Gastrocnemius medialis (tissue), 4 donors: Measurements from ENCODE around the gene SLC38A4. TPM values are rescaled to one million over a fixed set of nuclear protein-coding genes. Genes with fewer than 3 reads are reported as not detected.

Experiments
- ATAC-seq, 2 donors: fragments of 150-250 bp; one replicate each; pipeline ENCODE4 v1.9.1; 2016
- DNase-seq, 2 donors: peaks; one replicate each; pipeline ENCODE4 v3.0.0-alpha.2; 2019
- H3K27ac ChIP-seq, 4 donors: fragments of 200-600 bp; sonication (generic); 1 replicate in 1 of 4; 2 replicates in 3 of 4; pipeline ENCODE4 v1.5.1; 2016 to 2018; ENCODE audit warnings: mild to moderate bottlenecking in 2 of 4, moderate library complexity in 1 of 4
- H3K27me3 ChIP-seq, 3 donors: fragments of 200-600 bp; sonication (generic) in 2 of 3; 1 replicate in 1 of 3; 2 replicates in 2 of 3; pipeline versions ENCODE4 v1.5.1 to v1.6.0; 2016 to 2019; ENCODE audit warnings: mild to moderate bottlenecking in 1 of 3, moderate library complexity in 1 of 3
- H3K36me3 ChIP-seq, 2 donors: fragments of 200-600 bp; sonication (generic) in 1 of 2; one replicate each; pipeline ENCODE4 v1.5.1; 2017 to 2018
- H3K4me1 ChIP-seq, 2 donors: fragments of 200-600 bp; sonication (generic) in 1 of 2; one replicate each; pipeline ENCODE4 v1.5.1; 2016 to 2017; ENCODE audit warnings: mild to moderate bottlenecking in 2 of 2
- H3K4me3 ChIP-seq, 4 donors: fragments of 200-600 bp; sonication (generic) in 3 of 4; 1 replicate in 1 of 4; 2 replicates in 3 of 4; pipeline ENCODE4 v1.5.1; 2016 to 2019; ENCODE audit warnings: mild to moderate bottlenecking in 2 of 4
- H3K9me3 ChIP-seq, 3 donors: fragments of 200-600 bp; sonication (generic) in 2 of 3; 1 replicate in 1 of 3; 2 replicates in 2 of 3; pipeline ENCODE4 v1.5.1; 2016 to 2019
- POLR2A ChIP-seq, 2 donors: fragments of 450-650 bp; IDR thresholded peaks; one replicate each; pipeline ENCODE4 v1.6.1; 2017; ENCODE audit warnings: antibody characterized with exemption in 2 of 2, mild to moderate bottlenecking in 2 of 2, moderate library complexity in 2 of 2
- in situ Hi-C, 4 donors: fragments of 200-750 bp; cut with MboI; loops; one replicate each; pipeline versions ENCODE4 v1.15.0 to v1.8.0; 2017; ENCODE audit warnings: low sequenced_read_pairs in 4 of 4
- intact Hi-C: fragments of 100-400 bp; cut with DNase I; formaldehyde crosslinking; loops from one replicate; pipeline ENCODE4 v1.15.1; 2023; ENCODE audit warnings: low total_unique reads
- total RNA-seq, 4 donors: library from RNA; depleted of rRNA; stranded (reverse); fragments of >200 nt; gene quantifications; one replicate each; pipeline versions ENCODE4 v1.1.0 to v1.2.3, GENCODE V29; 2016
- TF ChIP-seq, protein P1 (sequence below), 5 experiments: fragments of 450-650 bp in 3 of 5; fragments of 200-600 bp in 2 of 5; sonication (generic) in 2 of 5; IDR thresholded peaks in 4 of 5; conservative IDR thresholded peaks in 1 of 5; 1 replicate in 4 of 5; 2 replicates in 1 of 5; pipeline ENCODE4 v1.5.1; 2016 to 2019; ENCODE audit warnings: antibody characterized with exemption in 5 of 5, mild to moderate bottlenecking in 3 of 5, moderate library complexity in 3 of 5

The SLC38A4 gene
- total RNA-seq, 4 donors from 2014 or later = 14.7 to 46.0 (median 23.0) TPM

DNA sequence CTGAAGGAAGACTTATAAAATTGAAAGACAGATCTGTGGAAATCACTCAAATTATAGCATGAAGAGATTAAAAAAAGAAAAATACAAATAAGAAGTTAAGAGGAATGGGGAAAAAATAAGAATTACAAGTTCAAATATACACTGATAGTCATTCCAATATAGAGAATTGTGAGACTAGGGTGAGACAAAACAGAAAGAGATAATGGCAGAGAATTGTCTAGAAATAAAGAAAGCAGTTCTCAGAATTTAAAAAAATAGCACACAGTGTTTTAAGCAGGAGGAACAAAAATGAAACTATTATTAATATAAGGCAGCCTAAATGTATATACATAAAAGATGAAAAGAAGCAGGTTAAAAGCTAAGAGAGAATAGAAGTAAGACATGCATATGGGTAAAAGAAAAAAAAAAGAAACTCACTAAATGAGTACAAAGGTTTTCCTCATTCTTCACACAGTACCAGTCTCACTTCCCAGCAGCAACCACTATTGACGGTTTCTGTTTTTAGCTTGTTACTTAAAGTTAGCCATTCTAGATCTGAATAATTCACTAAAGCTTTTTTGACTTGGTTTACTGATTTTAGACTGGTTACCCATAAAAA, 31.1 kb downstream of the SLC38A4 start:
- TF ChIP-seq POLR2A (IDR thresholded peaks at IDR 0.05) = no peak
- TF ChIP-seq, protein P1, sequence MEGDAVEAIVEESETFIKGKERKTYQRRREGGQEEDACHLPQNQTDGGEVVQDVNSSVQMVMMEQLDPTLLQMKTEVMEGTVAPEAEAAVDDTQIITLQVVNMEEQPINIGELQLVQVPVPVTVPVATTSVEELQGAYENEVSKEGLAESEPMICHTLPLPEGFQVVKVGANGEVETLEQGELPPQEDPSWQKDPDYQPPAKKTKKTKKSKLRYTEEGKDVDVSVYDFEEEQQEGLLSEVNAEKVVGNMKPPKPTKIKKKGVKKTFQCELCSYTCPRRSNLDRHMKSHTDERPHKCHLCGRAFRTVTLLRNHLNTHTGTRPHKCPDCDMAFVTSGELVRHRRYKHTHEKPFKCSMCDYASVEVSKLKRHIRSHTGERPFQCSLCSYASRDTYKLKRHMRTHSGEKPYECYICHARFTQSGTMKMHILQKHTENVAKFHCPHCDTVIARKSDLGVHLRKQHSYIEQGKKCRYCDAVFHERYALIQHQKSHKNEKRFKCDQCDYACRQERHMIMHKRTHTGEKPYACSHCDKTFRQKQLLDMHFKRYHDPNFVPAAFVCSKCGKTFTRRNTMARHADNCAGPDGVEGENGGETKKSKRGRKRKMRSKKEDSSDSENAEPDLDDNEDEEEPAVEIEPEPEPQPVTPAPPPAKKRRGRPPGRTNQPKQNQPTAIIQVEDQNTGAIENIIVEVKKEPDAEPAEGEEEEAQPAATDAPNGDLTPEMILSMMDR (IDR thresholded peaks at IDR 0.05 in 4 of 5, conservative IDR thresholded peaks at IDR 0.05 in 1 of 5) = no peak
- no peaks in the 10 kb centered on the region for H3K9me3 ChIP-seq
- DNase-seq (no peak), ATAC-seq (no peak)
- no peak overlapping the region for H3K4me3 ChIP-seq
- peaks cover 8 to 16% of the 10 kb centered on the region in 2 donors for H3K4me1 ChIP-seq
- intact Hi-C loops (no loop called here), in situ Hi-C loops (no loop called here)
- H3K27me3 ChIP-seq = no peaks in the 10 kb centered on the region
- H3K36me3 ChIP-seq = no peaks in the 10 kb centered on the region
- H3K27ac ChIP-seq = peak overlapping the region in 1 of 4 donors; percentile 48

DNA sequence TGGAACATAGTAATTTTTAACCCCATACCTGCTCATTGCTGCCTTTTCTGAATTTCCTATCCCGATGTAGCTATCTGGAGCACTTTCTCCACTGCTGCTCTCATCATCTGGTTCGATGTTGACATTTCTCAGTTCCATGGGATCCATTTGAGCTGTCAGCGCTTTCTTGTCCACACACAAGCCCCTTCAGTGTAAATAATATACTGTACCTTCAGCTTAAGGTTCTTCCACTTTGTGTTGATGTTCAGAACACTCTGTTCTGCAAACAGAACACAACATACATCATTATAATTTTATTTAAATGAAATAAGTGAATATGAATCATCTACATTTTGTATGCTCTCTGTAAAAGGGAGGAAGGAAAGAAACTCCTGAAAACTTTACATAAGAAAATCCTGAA, 32.9 kb downstream of the SLC38A4 start:
- in situ Hi-C loops (no loop called here), intact Hi-C loops (no loop called here)
- no peaks in the 10 kb centered on the region for H3K27me3 ChIP-seq
- H3K36me3 ChIP-seq = no peaks in the 10 kb centered on the region
- DNase-seq (no peak), ATAC-seq (no peak)
- peak overlapping the region in 1 of 4 donors; percentile 48 for H3K27ac ChIP-seq
- peaks cover 8 to 20% of the 10 kb centered on the region in 2 donors for H3K4me1 ChIP-seq
- H3K4me3 ChIP-seq = no peak overlapping the region
- TF ChIP-seq, protein P1 (IDR thresholded peaks at IDR 0.05 in 4 of 5, conservative IDR thresholded peaks at IDR 0.05 in 1 of 5) = no peak
- no peak for TF ChIP-seq POLR2A (IDR thresholded peaks at IDR 0.05)
- no peaks in the 10 kb centered on the region for H3K9me3 ChIP-seq

DNA sequence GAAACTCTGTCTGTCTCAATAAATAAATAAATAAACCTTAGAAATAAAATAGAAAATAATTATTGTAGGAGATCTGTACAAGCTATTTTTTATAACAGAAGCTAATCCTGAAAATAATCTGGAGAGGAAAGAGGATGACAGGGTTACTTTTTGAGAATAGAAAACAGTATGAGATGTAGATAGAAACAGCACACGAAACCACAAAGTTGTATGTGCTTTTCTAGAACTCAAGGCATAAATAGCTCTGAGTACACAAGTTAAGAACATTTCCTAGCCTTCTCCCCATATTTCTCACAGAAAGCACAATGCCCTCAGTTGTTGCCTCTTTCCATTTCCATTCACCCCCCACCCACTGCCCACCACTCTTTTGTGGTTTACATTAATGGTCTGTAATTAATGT, 35.7 kb downstream of the SLC38A4 start:
- TF ChIP-seq POLR2A (IDR thresholded peaks at IDR 0.05) = no peak
- TF ChIP-seq, protein P1 (IDR thresholded peaks at IDR 0.05 in 4 of 5, conservative IDR thresholded peaks at IDR 0.05 in 1 of 5) = no peak
- intact Hi-C loops = no loop called here
- Histone ChIP-seq H3K9me3 (no peaks in the 10 kb centered on the region), H3K4me3 (no peak overlapping the region), H3K36me3 (no peaks in the 10 kb centered on the region), H3K27me3 (no peaks in the 10 kb centered on the region), H3K4me1 (peaks cover 21 to 38% of the 10 kb centered on the region in 2 donors), H3K27ac (peak overlapping the region in 2 of 4 donors; percentile 17 to 90)
- DNase-seq = no peak
- in situ Hi-C loops = no loop called here
- no peak for ATAC-seq

DNA sequence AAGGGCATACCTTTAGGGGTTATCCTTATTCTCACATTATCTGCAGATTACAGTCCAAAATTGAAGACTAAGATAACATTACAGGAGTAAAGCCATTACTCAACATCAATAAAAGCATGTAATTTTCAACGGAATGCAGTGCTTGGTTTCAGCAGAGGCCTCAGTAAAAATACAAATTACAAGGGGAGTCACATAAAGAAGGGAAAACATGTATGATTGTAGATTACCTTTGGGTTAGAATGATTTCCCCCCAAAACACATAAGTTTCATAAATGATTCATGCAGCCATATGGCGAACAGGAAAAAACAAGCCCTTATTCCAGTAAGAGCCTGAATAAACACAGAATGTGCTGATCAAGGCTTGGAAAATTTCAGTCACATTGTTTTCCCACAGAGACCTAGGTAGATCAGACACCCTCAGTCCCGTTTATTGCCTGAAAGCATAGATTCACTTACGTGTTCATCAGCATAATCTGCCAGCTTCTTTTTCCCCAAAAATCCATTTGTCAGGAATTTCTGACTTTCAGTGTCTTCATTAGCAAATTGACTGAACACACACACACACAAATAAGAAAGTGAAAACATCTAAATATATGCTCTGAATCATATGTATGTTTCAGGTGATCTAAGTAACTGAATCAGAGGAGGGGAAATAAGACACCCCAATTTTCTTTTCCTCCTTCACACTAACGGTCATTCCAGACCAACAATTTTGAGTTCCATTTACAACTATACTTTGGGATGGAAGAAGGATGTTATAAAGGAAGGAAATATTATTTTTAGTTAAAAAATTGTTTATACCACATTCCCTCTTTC, 37.5 kb downstream of the SLC38A4 start:
- H3K27ac ChIP-seq = peak overlapping the region; percentile 1 to 90 (median 56)
- H3K27me3 ChIP-seq = no peaks in the 10 kb centered on the region
- peaks cover 31 to 41% of the 10 kb centered on the region in 2 donors for H3K4me1 ChIP-seq
- DNase-seq (no peak), ATAC-seq (no peak)
- in situ Hi-C loops = no loop called here
- H3K4me3 ChIP-seq = no peak overlapping the region
- intact Hi-C loops = no loop called here
- no peaks in the 10 kb centered on the region for H3K9me3 ChIP-seq
- TF ChIP-seq POLR2A (IDR thresholded peaks at IDR 0.05) = no peak
- TF ChIP-seq, protein P1 (IDR thresholded peaks at IDR 0.05 in 4 of 5, conservative IDR thresholded peaks at IDR 0.05 in 1 of 5) = no peak
- H3K36me3 ChIP-seq = no peaks in the 10 kb centered on the region
